HAP-1 (cell line): ENCODE data around the gene DNAJC5G.

Experiments
- DNase-seq, 2 experiments: peaks; one replicate each; pipeline ENCODE4 v3.0.0-alpha.2; 2016 to 2020; ENCODE audit warnings: low spot score in 2 of 2
- H3K27me3 ChIP-seq: fragments of 250-450 bp; sonication (Bioruptor Pico); 2 replicates; pipeline ENCODE4 v1.5.1; 2020; ENCODE audit warnings: low read depth, mild to moderate bottlenecking, moderate library complexity
- H3K36me3 ChIP-seq: fragments of 250-450 bp; sonication (Bioruptor Pico); replicated peaks from 2 replicates; pipeline ENCODE4 v1.5.1; 2020; ENCODE audit warnings: mild to moderate bottlenecking
- H3K4me1 ChIP-seq: fragments of 250-450 bp; sonication (Bioruptor Pico); 2 replicates; pipeline ENCODE4 v1.5.1; 2020; ENCODE audit warnings: mild to moderate bottlenecking
- H3K4me3 ChIP-seq: fragments of 250-450 bp; sonication (Bioruptor Pico); 2 replicates; pipeline ENCODE4 v1.5.1; 2020; ENCODE audit warnings: mild to moderate bottlenecking, moderate library complexity
- H3K9me3 ChIP-seq: fragments of 250-450 bp; sonication (Bioruptor Pico); 2 replicates; pipeline ENCODE4 v1.5.1; 2020; ENCODE audit warnings: mild to moderate bottlenecking, moderate library complexity
- in situ Hi-C: fragments of 300-500 bp; cut with MboI; formaldehyde crosslinking; loops from 3 replicates; pipeline ENCODE4 v1.14.3; 2020; ENCODE audit warnings: low sequenced_read_pairs, inconsistent platforms, mixed read lengths

DNAJC5G gene

GRCh38 chr2:27275211-27276150 lies at the start of gene DNAJC5G:
Gene DNAJC5G, plus strand, starts transcription at chr2:27275433. Its CDS starts 1,296 bp downstream, at chr2:27276729.
- H3K27me3 ChIP-seq = no peaks in the 10 kb centered on the region
- DNase-seq = no peak
- no peak within 1 kb of the TSS for H3K4me3 ChIP-seq
- in situ Hi-C loops = no loop called here
- peaks cover 5% of the 10 kb centered on the region for H3K4me1 ChIP-seq
- no peaks in the 10 kb centered on the region for H3K9me3 ChIP-seq
- H3K36me3 ChIP-seq = no peaks in the 10 kb centered on the region

DNA sequence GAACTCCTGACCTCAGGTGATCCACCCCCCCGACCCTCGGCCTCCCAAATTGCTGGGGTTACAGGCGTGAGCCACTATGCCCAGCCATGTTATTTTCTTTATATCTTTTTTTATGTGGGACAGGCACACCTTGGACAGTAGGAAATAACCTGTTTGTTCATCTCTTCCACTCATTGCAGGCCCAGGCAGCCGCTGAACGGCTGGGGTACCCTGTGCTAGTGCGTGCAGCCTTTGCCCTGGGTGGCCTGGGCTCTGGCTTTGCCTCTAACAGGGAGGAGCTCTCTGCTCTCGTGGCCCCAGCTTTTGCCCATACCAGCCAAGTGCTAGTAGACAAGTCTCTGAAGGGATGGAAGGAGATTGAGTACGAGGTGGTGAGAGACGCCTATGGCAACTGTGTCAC lies 49.7 kb upstream of the DNAJC5G start:
- Histone ChIP-seq H3K27me3 (no peaks in the 10 kb centered on the region), H3K9me3 (no peaks in the 10 kb centered on the region), H3K36me3 (peaks cover 96% of the 10 kb centered on the region), H3K4me3 (no peak overlapping the region), H3K4me1 (no peaks in the 10 kb centered on the region)
- in situ Hi-C loops = no loop called here
- DNase-seq = no peak

DNA sequence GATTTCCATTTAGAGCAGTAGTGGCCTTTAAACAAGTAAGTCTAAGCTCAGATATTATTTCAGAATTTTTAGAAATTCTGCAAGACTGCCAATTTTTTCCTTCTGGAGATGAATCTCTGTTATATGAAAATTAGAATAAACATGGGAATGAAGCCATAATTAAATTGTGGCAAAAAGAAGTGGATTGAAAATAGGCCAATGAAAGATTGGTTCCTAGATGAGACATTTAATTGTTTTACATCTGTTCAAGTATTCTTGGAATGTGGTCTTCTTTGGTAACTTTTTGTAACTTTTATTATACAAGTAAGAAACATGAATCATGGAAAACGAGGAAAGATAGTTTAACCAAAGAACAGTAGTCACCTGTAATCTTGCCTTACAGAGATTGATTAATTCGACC lies 47.7 kb upstream of the DNAJC5G start:
- no peak for DNase-seq
- no peaks in the 10 kb centered on the region for H3K4me1 ChIP-seq
- H3K4me3 ChIP-seq = no peak overlapping the region
- no peaks in the 10 kb centered on the region for H3K9me3 ChIP-seq
- H3K36me3 ChIP-seq = peaks cover 98% of the 10 kb centered on the region
- in situ Hi-C loops = no loop called here
- no peaks in the 10 kb centered on the region for H3K27me3 ChIP-seq

DNA sequence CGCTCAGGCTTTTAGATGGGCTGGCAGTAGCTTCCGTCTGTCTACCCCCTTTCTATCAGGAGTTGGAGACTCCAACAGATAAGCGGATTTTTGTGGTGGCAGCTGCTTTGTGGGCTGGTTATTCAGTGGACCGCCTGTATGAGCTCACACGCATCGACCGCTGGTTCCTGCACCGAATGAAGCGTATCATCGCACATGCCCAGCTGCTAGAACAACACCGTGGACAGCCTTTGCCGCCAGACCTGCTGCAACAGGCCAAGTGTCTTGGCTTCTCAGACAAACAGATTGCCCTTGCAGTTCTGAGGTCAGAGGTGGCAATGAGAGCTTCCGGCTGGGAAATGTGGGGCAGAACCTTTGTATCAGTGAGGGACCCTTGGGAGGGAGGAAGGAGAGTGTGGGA lies 43.3 kb upstream of the DNAJC5G start:
- H3K27me3 ChIP-seq = no peaks in the 10 kb centered on the region
- DNase-seq = no peak
- in situ Hi-C loops = no loop called here
- H3K9me3 ChIP-seq = no peaks in the 10 kb centered on the region
- no peaks in the 10 kb centered on the region for H3K4me1 ChIP-seq
- peaks cover 98% of the 10 kb centered on the region for H3K36me3 ChIP-seq
- H3K4me3 ChIP-seq = no peak overlapping the region

DNA sequence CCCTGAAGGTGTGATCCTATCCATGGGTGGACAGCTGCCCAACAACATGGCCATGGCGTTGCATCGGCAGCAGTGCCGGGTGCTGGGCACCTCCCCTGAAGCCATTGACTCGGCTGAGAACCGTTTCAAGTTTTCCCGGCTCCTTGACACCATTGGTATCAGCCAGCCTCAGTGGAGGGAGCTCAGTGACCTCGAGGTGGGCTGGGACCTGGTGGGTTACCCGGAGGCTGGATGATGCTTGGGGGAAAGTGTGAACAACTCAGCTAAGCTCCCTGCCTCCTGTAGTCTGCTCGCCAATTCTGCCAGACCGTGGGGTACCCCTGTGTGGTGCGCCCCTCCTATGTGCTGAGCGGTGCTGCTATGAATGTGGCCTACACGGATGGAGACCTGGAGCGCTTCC lies 41.9 kb upstream of the DNAJC5G start:
- Histone ChIP-seq H3K27me3 (no peaks in the 10 kb centered on the region), H3K4me1 (no peaks in the 10 kb centered on the region), H3K9me3 (no peaks in the 10 kb centered on the region), H3K4me3 (no peak overlapping the region), H3K36me3 (peaks cover 98% of the 10 kb centered on the region)
- no peak for DNase-seq
- in situ Hi-C loops = no loop called here

- H3K9me3 ChIP-seq = no peaks in the 10 kb centered on the region
- no peak for DNase-seq
- H3K4me3 ChIP-seq = no peak overlapping the region
- no peaks in the 10 kb centered on the region for H3K4me1 ChIP-seq
- in situ Hi-C loops = no loop called here
- no peaks in the 10 kb centered on the region for H3K27me3 ChIP-seq
- peaks cover 100% of the 10 kb centered on the region for H3K36me3 ChIP-seq
Observed at GRCh38 chr2:27236136-27236535, 39.1 kb upstream of the DNAJC5G start.

GRCh38 chr2:27236626-27237025 lies 38.6 kb upstream of the DNAJC5G start:
- in situ Hi-C loops = no loop called here
- Histone ChIP-seq H3K9me3 (no peaks in the 10 kb centered on the region), H3K27me3 (no peaks in the 10 kb centered on the region), H3K4me3 (no peak overlapping the region), H3K4me1 (no peaks in the 10 kb centered on the region), H3K36me3 (peaks cover 100% of the 10 kb centered on the region)
- no peak for DNase-seq

GRCh38 chr2:27237341-27237945 lies 37.8 kb upstream of the DNAJC5G start:
- no peak overlapping the region for H3K4me3 ChIP-seq
- H3K36me3 ChIP-seq = peaks cover 100% of the 10 kb centered on the region
- DNase-seq = no peak
- no peaks in the 10 kb centered on the region for H3K27me3 ChIP-seq
- no peaks in the 10 kb centered on the region for H3K4me1 ChIP-seq
- in situ Hi-C loops = no loop called here
- no peaks in the 10 kb centered on the region for H3K9me3 ChIP-seq

- in situ Hi-C loops = no loop called here
Observed at GRCh38 chr2:27238976-27239375, 36.3 kb upstream of the DNAJC5G start.

GRCh38 chr2:27240406-27240805 lies 34.8 kb upstream of the DNAJC5G start:
- Histone ChIP-seq H3K36me3 (peaks cover 93% of the 10 kb centered on the region), H3K4me1 (no peaks in the 10 kb centered on the region), H3K27me3 (no peaks in the 10 kb centered on the region), H3K4me3 (no peak overlapping the region), H3K9me3 (no peaks in the 10 kb centered on the region)
- in situ Hi-C loops = no loop called here
- DNase-seq = no peak

More at GRCh38 chr2:27238976-27239375, 36.3 kb upstream of the DNAJC5G start:
- no peaks in the 10 kb centered on the region for H3K9me3 ChIP-seq
- H3K4me1 ChIP-seq = no peaks in the 10 kb centered on the region
- H3K4me3 ChIP-seq = no peak overlapping the region
- peaks cover 100% of the 10 kb centered on the region for H3K36me3 ChIP-seq
- H3K27me3 ChIP-seq = no peaks in the 10 kb centered on the region
- DNase-seq = no peak

DNA sequence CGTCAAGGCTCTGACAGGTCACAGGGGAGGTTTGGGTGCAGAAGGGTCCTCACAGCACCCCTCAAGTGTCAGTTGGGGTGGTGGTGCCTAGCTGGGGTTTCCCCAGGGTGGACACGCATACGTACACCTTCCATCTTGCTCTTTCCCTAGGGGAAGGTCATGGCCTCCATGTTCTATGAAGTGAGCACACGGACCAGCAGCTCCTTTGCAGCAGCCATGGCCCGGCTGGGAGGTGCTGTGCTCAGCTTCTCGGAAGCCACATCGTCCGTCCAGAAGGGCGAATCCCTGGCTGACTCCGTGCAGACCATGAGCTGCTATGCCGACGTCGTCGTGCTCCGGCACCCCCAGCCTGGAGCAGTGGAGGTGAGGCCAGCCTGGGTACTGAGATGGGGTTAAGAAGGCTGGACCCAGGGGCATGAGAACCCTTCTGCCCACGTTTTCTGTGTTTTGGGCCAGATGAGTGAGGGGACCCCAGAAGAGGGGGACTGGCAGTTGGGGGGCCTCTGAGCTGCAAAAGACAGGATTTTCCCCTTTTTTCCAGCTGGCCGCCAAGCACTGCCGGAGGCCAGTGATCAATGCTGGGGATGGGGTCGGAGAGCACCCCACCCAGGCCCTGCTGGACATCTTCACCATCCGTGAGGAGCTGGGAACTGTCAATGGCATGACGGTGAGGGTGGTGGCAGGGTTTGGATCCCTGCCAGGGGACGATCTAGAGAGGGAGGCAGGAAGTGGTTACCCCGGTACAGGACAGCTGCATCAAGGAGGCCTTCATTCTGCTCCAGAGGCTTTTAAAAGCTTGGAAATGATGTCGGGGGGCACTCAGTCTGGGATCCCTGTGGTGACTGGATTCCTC lies 33.2 kb upstream of the DNAJC5G start:
- Histone ChIP-seq H3K9me3 (no peaks in the 10 kb centered on the region; the same call in 1 of the 2 replicates), H3K27me3 (no peaks in the 10 kb centered on the region), H3K4me1 (no peaks in the 10 kb centered on the region), H3K36me3 (peaks cover 78% of the 10 kb centered on the region), H3K4me3 (no peak overlapping the region)
- in situ Hi-C loops = no loop called here
- no peak for DNase-seq

DNA sequence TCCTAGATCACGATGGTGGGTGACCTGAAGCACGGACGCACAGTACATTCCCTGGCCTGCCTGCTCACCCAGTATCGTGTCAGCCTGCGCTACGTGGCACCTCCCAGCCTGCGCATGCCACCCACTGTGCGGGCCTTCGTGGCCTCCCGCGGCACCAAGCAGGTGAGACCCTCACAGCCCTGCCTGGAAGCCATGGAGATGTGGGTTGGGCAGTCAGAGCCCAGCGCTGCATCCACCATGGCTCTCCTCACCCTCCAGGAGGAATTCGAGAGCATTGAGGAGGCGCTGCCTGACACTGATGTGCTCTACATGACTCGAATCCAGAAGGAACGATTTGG lies 32.6 kb upstream of the DNAJC5G start:
- Histone ChIP-seq H3K27me3 (no peaks in the 10 kb centered on the region), H3K4me1 (no peaks in the 10 kb centered on the region), H3K4me3 (no peak overlapping the region), H3K9me3 (no peaks in the 10 kb centered on the region; the same call in 1 of the 2 replicates), H3K36me3 (peaks cover 72% of the 10 kb centered on the region)
- no peak for DNase-seq
- in situ Hi-C loops = no loop called here

DNA sequence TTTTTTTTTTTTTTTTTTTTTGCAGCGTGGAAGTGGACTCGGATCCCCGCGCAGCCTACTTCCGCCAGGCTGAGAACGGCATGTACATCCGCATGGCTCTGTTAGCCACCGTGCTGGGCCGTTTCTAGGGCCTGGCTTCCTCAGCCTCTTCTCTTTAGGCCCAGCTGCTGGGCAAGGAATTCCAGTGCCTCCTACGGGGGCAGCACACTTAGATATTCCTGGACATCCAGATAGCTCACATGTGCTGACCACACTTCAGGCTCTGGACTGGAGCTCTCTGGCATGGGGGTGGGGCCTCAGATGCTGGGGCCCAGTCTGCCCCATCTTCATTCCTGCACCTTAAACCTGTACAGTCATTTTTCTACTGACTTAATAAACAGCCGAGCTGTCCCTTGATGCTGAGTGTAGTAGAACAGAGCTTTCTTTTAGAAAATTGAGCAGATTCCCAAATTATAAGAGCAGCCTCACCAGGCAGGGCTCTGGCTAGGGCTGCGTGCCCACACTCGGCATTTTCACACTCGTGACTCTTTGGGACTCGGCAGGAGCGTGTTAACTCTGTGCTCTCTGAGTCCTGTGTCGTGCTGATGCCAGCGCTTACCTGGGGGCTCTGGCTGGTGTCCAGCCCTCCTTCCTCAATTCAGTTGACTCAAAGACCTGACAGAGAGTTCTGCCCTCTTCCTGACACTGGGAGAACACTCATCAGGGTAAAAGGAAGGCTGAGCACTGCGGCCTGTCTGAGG lies 31.7 kb upstream of the DNAJC5G start:
- Histone ChIP-seq H3K36me3 (peaks cover 62% of the 10 kb centered on the region), H3K9me3 (no peaks in the 10 kb centered on the region; the same call in 1 of the 2 replicates)

More for the DNA sequence above, 31.7 kb upstream of the DNAJC5G start:
- in situ Hi-C loops = no loop called here
- no peaks in the 10 kb centered on the region for H3K27me3 ChIP-seq
- no peak for DNase-seq
- H3K4me3 ChIP-seq = no peak overlapping the region
- no peaks in the 10 kb centered on the region for H3K4me1 ChIP-seq
